ENCODE measurements around the gene GTPBP10. TPM values are rescaled to one million over a fixed set of nuclear protein-coding genes. Genes with fewer than 3 reads are reported as not detected.

GTPBP10 gene, protein sequence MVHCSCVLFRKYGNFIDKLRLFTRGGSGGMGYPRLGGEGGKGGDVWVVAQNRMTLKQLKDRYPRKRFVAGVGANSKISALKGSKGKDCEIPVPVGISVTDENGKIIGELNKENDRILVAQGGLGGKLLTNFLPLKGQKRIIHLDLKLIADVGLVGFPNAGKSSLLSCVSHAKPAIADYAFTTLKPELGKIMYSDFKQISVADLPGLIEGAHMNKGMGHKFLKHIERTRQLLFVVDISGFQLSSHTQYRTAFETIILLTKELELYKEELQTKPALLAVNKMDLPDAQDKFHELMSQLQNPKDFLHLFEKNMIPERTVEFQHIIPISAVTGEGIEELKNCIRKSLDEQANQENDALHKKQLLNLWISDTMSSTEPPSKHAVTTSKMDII
- total RNA-seq = 10 to 100 TPM; 29.5 to 30.4 TPM

DNA sequence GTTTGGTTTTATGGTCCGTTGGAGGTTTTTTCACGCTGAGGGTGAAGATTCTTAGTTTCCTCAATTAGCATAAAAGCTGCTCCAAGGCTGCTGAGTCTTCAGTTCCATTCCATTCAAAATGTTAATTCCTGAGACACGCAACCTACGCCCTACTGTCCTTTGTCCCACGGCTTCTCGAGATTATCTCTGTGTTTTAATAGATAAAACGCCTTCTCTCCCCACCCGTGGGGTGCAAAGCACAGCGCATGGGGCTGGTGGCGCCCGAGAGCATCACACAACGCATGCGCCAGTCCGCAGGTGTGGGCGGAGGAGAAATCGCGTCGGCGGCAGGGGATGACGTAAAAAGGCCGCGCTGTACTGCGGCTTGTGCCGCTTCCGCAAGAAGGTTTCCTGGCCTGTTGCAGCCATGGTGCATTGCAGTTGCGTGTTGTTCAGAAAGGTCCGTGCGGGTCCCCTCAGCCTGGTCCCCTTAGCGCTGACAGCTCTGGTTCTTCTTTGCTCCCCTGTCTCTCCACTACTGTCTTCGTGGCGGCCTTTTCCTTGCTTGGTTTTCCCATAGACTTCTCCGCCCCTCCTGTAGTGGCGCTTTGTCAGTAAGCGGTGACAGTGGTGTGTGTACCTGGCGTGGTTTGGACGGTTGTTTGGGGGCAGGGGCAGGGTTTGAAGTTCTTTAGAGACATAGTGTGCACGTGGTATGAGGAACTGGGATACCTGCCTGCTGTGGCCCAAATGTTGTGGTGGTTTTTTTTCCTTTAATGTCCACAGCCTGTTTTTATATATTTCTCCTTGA, at the start of gene GTPBP10:
Gene GTPBP10, plus strand, starts transcription at position 381 of the 790 bp plus-strand sequence. Its CDS starts 26 bp downstream, at position 407.
- Mint-ChIP-seq H3K27ac (peak within 1 kb of the TSS; percentile 91), H3K9me3 (peaks cover 4% of the 10 kb centered on the region), H3K36me3 (ENCODE audit: low read depth) (peaks cover 21% of the 10 kb centered on the region), H3K4me3 (peak within 1 kb of the TSS; percentile 87), H3K4me1 (peaks cover 32% of the 10 kb centered on the region), H3K27me3 (no peaks in the 10 kb centered on the region)
- ATAC-seq (replicated peaks) = peak; percentile 97

DNA sequence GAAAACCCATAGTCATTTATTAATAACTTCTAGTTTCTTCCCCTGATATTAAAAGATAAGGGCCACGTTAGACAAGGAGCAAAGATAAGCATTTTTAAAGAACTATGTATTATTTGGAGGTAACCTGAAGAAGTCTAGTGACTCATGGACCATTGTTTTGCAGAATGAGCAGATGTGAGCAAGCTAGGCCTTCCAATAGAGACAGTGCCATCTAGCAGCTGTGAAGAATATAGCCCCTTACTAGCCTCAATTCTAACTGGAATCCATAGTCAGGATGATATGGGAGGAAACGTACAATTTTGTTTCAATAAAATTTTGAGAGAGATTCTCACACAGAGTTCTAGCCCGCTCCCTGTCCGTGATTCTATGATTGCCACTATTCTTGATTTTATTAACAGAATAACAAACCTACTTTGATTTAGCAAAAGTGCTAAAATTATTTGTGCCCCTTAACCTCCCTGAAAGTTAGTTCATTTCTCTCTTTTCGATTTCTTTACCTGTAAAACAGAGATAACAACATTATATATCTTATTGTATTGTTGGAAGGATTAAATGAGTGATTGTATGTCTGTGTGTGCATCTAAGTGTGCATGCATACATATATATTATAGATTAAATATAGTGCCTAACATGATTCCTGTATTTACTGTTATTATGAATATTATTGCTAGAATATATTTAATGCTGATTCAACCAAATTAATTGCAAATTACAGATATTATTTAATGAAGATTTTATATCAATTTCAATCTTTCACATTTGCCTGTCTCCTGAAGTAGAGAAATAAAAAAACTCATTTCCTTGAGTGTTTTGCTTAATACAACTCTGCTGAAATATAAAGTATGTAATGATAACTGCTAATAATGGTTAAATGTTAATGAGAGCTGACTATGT, 48.1 kb upstream of the GTPBP10 start:
- Mint-ChIP-seq H3K27me3 (no peaks in the 10 kb centered on the region), H3K4me3 (no peak overlapping the region), H3K9me3 (peaks cover 2% of the 10 kb centered on the region), H3K36me3 (ENCODE audit: low read depth) (no peaks in the 10 kb centered on the region), H3K27ac (no peak overlapping the region), H3K4me1 (no peaks in the 10 kb centered on the region)
- peak; percentile 87 for ATAC-seq (replicated peaks)

DNA sequence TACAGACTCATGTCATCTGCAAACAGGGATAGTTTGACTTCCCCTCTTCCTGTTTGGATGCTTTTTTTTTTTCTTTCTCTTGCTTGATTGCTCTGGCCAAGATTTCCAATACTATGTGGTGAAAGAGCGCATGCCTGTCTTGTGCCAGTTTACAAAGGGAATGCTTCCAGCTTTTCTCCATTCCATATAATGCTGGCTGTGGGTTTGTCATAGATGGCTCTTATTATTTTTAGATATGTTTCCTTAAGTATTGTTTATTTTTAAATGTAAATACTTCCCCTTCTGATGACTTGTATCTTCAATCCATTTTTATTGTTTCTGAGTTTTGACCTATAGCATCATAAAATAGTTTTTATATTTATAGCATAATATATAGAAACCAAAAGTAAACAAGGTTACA, 43.3 kb upstream of the GTPBP10 start:
- H3K9me3 Mint-ChIP-seq = no peaks in the 10 kb centered on the region
- no peaks in the 10 kb centered on the region for H3K27me3 Mint-ChIP-seq
- no peak for ATAC-seq (replicated peaks)
- H3K36me3 Mint-ChIP-seq (ENCODE audit: low read depth) = no peaks in the 10 kb centered on the region
- H3K4me1 Mint-ChIP-seq = no peaks in the 10 kb centered on the region
- no peak overlapping the region for H3K27ac Mint-ChIP-seq
- H3K4me3 Mint-ChIP-seq = no peak overlapping the region

DNA sequence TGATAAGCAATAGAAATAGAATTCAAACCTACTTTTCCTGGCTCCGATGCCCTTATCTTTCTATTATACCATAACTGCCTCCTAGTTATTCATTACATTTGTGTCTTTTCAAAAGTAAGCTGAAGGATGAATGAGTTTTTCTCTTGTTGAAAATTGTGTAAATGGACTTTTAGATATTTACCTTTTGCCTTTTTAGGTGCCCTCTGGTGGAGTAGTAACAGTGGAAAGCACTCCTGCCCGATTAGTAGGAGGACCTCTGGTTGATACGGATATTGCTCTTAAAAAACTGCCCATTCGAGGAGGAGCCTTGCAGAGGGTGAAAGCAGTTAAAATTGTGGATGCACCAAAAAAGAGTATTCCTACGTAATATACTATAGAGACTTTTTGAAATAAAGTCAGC, 36.6 kb upstream of the GTPBP10 start:
- no peak for ATAC-seq (replicated peaks)
- no peaks in the 10 kb centered on the region for H3K36me3 Mint-ChIP-seq (ENCODE audit: low read depth)
- no peak overlapping the region for H3K27ac Mint-ChIP-seq
- peaks cover 4% of the 10 kb centered on the region for H3K27me3 Mint-ChIP-seq
- H3K4me1 Mint-ChIP-seq = no peaks in the 10 kb centered on the region
- H3K4me3 Mint-ChIP-seq = no peak overlapping the region
- H3K9me3 Mint-ChIP-seq = no peaks in the 10 kb centered on the region

DNA sequence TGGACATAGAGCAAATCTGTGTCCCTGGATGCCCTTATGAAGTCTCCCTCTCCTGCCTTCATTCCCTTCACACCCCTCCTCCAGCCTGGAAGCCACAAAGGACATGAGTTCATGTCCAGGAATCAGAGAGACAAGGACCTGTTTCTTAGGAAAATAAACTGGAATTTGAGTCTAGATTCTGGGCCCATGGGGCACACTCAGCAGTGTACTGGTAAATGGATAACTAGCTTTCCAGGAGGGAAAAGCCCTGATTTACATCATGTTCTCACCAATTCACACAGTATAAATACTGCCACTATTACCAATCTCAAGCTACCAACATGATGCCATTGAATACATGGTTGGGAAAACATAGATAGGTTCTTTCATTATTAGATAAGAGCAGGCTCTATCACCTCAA, 35.3 kb upstream of the GTPBP10 start:
- peaks cover 4% of the 10 kb centered on the region for H3K27me3 Mint-ChIP-seq
- no peak overlapping the region for H3K27ac Mint-ChIP-seq
- H3K4me3 Mint-ChIP-seq = no peak overlapping the region
- ATAC-seq (replicated peaks) = no peak
- H3K4me1 Mint-ChIP-seq = no peaks in the 10 kb centered on the region
- no peaks in the 10 kb centered on the region for H3K9me3 Mint-ChIP-seq
- no peaks in the 10 kb centered on the region for H3K36me3 Mint-ChIP-seq (ENCODE audit: low read depth)

DNA sequence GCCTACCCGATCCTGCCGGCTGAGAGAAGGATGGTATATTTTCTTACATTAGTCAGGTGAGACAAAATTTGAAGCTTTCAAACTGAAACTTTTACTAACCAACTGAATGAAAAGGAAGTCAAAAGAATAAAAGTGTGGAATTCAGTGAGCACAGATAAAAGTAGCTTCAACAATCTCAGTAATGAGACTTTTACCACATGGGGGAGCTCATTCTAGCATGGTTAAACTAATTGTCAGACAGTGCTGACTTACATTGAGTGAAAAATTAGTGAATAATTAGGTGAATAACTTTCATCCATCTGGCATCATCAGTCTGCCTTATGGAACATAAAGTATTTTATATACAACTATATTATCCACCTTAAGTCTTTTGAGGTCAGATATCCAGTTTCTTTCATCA, 33.8 kb upstream of the GTPBP10 start:
- Mint-ChIP-seq H3K9me3 (no peaks in the 10 kb centered on the region), H3K4me1 (no peaks in the 10 kb centered on the region), H3K27ac (no peak overlapping the region), H3K36me3 (ENCODE audit: low read depth) (no peaks in the 10 kb centered on the region), H3K4me3 (no peak overlapping the region), H3K27me3 (peaks cover 10% of the 10 kb centered on the region)
- no peak for ATAC-seq (replicated peaks)

DNA sequence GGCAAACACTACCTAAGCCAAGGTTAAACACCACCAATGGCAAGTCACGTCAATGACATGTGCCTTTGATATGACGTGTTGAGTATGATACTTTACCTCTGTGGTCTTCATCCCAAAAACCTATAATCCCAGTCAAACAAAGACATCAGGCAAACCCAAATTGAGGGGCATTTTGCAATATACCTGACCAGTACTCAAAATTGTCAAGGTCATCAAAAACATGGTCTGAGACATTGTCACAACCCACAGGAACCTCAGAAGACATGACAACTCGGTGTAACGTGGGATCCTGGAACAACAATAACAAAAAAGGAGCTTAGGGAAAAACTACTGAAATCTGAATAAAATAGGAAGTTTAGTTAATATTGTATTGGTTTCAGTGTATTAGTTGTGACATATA, 32.6 kb upstream of the GTPBP10 start:
- peaks cover 15% of the 10 kb centered on the region for H3K27me3 Mint-ChIP-seq
- no peak overlapping the region for H3K27ac Mint-ChIP-seq
- H3K36me3 Mint-ChIP-seq (ENCODE audit: low read depth) = no peaks in the 10 kb centered on the region

DNA sequence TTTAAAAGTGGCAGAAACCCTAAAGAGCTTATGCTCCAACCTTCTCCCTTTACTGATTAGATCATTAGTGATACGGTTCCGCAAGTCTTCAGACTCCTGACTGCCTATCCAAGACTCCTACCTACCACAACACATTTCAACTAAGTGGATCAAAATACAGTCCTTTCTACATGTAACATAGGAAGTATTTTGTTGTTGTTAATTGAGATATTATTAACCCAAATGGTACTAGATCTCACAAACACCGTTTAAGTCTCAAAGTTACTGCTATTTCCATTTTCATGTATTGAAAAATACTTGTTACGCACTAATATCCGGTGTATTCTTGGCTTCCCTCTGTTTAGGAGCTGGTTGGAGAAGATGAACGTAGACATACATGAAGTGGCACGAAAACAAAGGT, 26.5 kb upstream of the GTPBP10 start:
- ATAC-seq (replicated peaks) = no peak
- Mint-ChIP-seq H3K4me3 (no peak overlapping the region), H3K27me3 (peaks cover 45% of the 10 kb centered on the region), H3K4me1 (peaks cover 6% of the 10 kb centered on the region), H3K36me3 (ENCODE audit: low read depth) (no peaks in the 10 kb centered on the region), H3K27ac (no peak overlapping the region), H3K9me3 (no peaks in the 10 kb centered on the region)

More for the DNA sequence above, 32.6 kb upstream of the GTPBP10 start:
- ATAC-seq (replicated peaks) = no peak
- no peaks in the 10 kb centered on the region for H3K9me3 Mint-ChIP-seq
- H3K4me1 Mint-ChIP-seq = no peaks in the 10 kb centered on the region
- no peak overlapping the region for H3K4me3 Mint-ChIP-seq

DNA sequence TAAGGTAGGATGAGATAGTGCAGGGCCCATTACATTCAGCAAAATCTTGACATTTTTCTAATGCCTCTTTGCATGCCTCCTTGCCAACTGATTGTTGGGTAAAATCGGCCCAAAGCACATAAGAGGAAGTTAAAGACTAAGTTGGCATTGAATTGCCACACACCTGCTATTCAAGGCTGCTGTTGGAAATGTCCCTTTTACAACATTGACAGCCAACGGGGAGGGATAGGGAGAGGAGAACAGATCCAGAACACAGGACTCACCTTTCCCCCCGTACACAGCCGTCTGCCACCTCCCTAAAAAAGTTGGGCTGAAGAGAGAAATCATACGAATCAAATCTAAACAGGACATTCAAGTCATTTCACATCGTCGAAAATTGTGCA, 26.1 kb upstream of the GTPBP10 start:
- Mint-ChIP-seq H3K4me3 (no peak overlapping the region), H3K27ac (no peak overlapping the region), H3K27me3 (peaks cover 45% of the 10 kb centered on the region), H3K36me3 (ENCODE audit: low read depth) (no peaks in the 10 kb centered on the region), H3K9me3 (no peaks in the 10 kb centered on the region), H3K4me1 (peaks cover 6% of the 10 kb centered on the region)
- ATAC-seq (replicated peaks) = no peak

DNA sequence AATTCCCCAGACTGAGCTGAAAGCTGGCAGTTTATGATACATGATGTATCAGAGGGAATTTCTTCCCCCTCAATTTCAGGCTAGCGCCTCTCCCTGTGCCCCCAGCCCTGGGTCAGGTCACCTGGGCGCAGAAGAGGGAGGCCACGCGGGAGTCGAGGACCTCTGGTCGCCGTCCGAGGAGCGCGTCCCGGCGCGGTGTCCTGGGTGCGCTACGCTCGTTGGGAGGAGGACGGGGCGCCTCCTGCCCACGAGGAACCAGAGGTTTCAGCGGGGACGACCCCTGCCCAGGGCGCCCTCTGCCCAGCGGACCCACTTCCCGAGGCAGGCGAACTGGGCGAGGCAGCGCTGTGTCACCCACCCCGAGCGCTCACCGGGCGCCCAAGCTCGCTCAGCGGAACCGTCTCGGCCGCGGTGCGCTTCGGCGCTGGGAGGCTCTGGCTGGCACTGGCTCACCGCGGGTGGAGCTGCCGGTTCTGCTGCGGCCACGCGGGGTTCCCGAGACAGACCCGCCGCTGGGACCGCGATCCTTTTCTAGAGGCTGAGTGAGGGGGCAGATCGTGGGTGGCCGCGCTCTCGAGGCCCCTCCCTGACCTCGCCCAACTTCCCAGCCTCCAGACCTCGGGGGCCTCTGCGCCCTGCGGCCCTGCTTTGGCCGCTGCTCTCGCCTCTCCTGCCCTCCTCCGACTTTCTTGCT, 25.6 kb upstream of the GTPBP10 start, which contains the start of gene FAM237B:
Gene FAM237B, minus strand, starts transcription at position 504 of the 694 bp plus-strand sequence. CDS start 1,556 bp downstream, outside the sequence.
- Mint-ChIP-seq H3K27ac (no peak within 1 kb of the TSS), H3K4me1 (peaks cover 6% of the 10 kb centered on the region), H3K27me3 (peaks cover 45% of the 10 kb centered on the region), H3K4me3 (no peak within 1 kb of the TSS), H3K36me3 (ENCODE audit: low read depth) (no peaks in the 10 kb centered on the region), H3K9me3 (no peaks in the 10 kb centered on the region)
- ATAC-seq (replicated peaks) = no peak

DNA sequence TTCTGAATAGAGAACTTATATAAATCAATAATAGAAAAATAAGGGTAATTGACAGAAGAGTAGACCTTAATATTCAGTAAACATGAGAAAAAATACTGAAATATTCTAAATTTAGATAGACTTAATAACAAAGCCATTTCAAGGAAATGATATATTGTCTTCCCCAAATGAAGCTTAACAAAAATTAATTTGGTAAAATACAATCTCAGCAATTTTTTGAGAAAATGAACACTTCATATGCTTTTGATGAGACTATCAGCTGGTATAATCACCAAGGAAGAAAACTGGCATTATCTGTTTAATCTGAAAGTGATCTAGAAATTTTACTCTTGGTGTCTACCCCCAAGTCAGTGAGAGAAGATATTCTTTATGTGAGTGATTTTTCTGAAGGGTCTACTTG, 23.7 kb upstream of the GTPBP10 start:
- ATAC-seq (replicated peaks) = no peak
- Mint-ChIP-seq H3K9me3 (no peaks in the 10 kb centered on the region), H3K36me3 (ENCODE audit: low read depth) (no peaks in the 10 kb centered on the region), H3K4me1 (peaks cover 6% of the 10 kb centered on the region), H3K27ac (no peak overlapping the region), H3K27me3 (peaks cover 38% of the 10 kb centered on the region), H3K4me3 (no peak overlapping the region)

DNA sequence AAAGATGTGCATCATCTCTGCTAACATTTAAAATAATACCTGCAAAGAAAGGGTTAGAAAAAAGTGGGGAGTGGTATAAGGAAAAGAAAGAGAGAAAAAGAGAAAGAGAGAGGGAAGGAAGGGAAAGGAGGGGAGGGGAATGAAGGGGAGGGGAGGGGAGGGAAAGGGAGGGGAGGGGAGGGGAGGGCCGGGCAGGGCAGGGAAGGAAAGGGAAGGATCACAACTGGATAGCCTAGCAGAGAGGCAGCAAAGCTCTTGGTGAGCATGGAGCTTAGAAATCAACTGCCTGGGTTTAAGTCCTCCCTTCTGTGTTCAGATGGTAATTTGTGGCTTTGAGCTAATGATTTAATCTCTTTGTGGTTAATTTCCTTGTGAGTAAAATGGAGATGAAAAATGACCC, 20.0 kb upstream of the GTPBP10 start:
- Mint-ChIP-seq H3K4me3 (no peak overlapping the region), H3K4me1 (peaks cover 3% of the 10 kb centered on the region), H3K36me3 (ENCODE audit: low read depth) (no peaks in the 10 kb centered on the region), H3K27ac (no peak overlapping the region), H3K9me3 (no peaks in the 10 kb centered on the region), H3K27me3 (peaks cover 22% of the 10 kb centered on the region)
- no peak for ATAC-seq (replicated peaks)

DNA sequence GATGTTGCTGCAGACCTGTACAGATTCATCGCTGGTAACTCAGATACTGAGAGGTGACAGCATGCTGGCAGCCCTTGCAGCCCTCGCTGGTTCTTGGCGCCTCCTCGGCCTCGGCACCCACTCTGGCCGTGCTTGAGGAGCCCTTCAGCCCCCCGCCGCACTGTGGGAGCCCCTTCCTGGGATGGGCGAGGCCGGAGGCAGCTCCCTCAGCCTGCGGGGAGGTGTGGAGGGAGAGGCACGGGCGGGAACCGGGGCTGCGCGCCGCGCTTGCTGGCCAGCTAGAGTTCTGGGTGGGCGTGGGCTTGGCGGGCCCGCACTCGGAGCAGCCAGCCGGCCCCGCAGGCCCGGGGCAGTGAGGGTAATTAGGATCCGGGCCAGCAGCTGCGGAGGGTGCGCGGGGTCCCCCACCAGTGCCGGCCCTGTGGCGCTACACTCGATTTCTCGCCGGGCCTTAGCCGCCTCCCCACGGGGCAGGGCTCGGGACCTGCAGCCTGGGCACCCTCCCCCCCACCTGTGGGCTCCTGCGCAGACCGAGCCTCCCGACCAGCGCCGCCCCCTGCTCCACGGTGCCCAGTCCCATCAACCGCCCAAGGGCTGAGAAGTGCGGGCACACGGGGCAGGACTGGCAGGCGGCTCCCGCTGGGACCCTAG, 12.2 kb upstream of the GTPBP10 start:
- H3K27ac Mint-ChIP-seq = no peak overlapping the region
- H3K36me3 Mint-ChIP-seq (ENCODE audit: low read depth) = no peaks in the 10 kb centered on the region
- peaks cover 8% of the 10 kb centered on the region for H3K27me3 Mint-ChIP-seq
- H3K9me3 Mint-ChIP-seq = no peaks in the 10 kb centered on the region
- H3K4me3 Mint-ChIP-seq = no peak overlapping the region
- no peak for ATAC-seq (replicated peaks)
- H3K4me1 Mint-ChIP-seq = no peaks in the 10 kb centered on the region
